OCI-LY1 (cell line): ENCODE results near the gene FGD3.
"Not testable (repeated sequence)": the region's sequence is repeated elsewhere in the genome, so short reads cannot be mapped to it uniquely, and the experiment has no call there.

Experiments used
- H2AFZ ChIP-seq: fragments of 200-600 bp; sonication (generic), shearing (Covaris generic); 2 replicates; pipeline ENCODE4 v1.6.0; 2014; ENCODE audit warnings: antibody characterized with exemption, mild to moderate bottlenecking, low read length
- H3F3A ChIP-seq: fragments of 200-600 bp; sonication (generic), shearing (Covaris generic); 2 replicates; pipeline ENCODE4 v1.6.0; 2014; ENCODE audit warnings: mild to moderate bottlenecking, antibody characterized with exemption, low read length, moderate library complexity; ENCODE audit not compliant: insufficient read depth
- H3K27ac ChIP-seq: fragments of 200-600 bp; sonication (generic); 2 replicates; pipeline ENCODE4 v1.5.1; 2014; ENCODE audit warnings: low read length, mixed run types, mild to moderate bottlenecking, low read depth; ENCODE audit not compliant: poor library complexity, severe bottlenecking
- H3K27me3 ChIP-seq: fragments of 200-600 bp; sonication (generic); 2 replicates; pipeline ENCODE4 v1.6.0; 2014; ENCODE audit warnings: antibody characterized with exemption, mild to moderate bottlenecking, low read length, moderate library complexity; ENCODE audit not compliant: insufficient read depth
- H3K36me3 ChIP-seq: fragments of 200-600 bp; sonication (generic); 2 replicates; pipeline ENCODE4 v1.6.1; 2014; ENCODE audit warnings: mild to moderate bottlenecking, antibody characterized with exemption, low read length, moderate library complexity, mixed read lengths; ENCODE audit not compliant: insufficient read depth
- H3K4me1 ChIP-seq: fragments of 200-600 bp; sonication (generic); 2 replicates; pipeline ENCODE4 v1.5.1; 2014; ENCODE audit warnings: mild to moderate bottlenecking, low read length, moderate library complexity; ENCODE audit not compliant: insufficient read depth, severe bottlenecking
- H3K4me2 ChIP-seq: fragments of 200-600 bp; sonication (generic), shearing (Covaris generic); 2 replicates; pipeline ENCODE4 v1.6.1; 2014; ENCODE audit warnings: low read length
- H3K4me3 ChIP-seq: fragments of 200-600 bp; sonication (generic); 2 replicates; pipeline ENCODE4 v1.5.1; 2014; ENCODE audit warnings: low read length, low read depth, mild to moderate bottlenecking, mixed read lengths; ENCODE audit not compliant: poor library complexity, severe bottlenecking
- H3K79me2 ChIP-seq: fragments of 200-600 bp; shearing (Covaris generic); 2 replicates; pipeline ENCODE4 v1.6.1; 2016; ENCODE audit warnings: mixed run types, low read length, mixed read lengths; ENCODE audit not compliant: insufficient read depth
- H3K9ac ChIP-seq: fragments of 200-600 bp; sonication (generic), shearing (Covaris generic); 2 replicates; pipeline ENCODE4 v1.6.1; 2014; ENCODE audit warnings: mild to moderate bottlenecking, low read length, mixed read lengths
- H3K9me2 ChIP-seq: fragments of 200-600 bp; sonication (generic), shearing (Covaris generic); 2 replicates; pipeline ENCODE4 v1.6.1; 2014; ENCODE audit warnings: low read depth, mild to moderate bottlenecking, low read length, mixed read lengths
- H3K9me3 ChIP-seq: fragments of 200-600 bp; shearing (Covaris generic); 2 replicates; pipeline ENCODE4 v1.6.1; 2014; ENCODE audit warnings: low read length, mixed read lengths
- H4K20me1 ChIP-seq: fragments of 200-600 bp; sonication (generic), shearing (Covaris generic); 2 replicates; pipeline ENCODE4 v1.6.0; 2016; ENCODE audit warnings: mild to moderate bottlenecking, low read length; ENCODE audit not compliant: insufficient read depth
- CTCF ChIP-seq: fragments of 200-600 bp; sonication (generic), shearing (Covaris generic); IDR thresholded peaks from 2 replicates; pipeline ENCODE4 v1.5.1; 2017; ENCODE audit warnings: mild to moderate bottlenecking, antibody characterized with exemption, low read length, moderate library complexity, mixed read lengths
- EZH2 ChIP-seq: fragments of 200-600 bp; sonication (generic), shearing (Covaris generic); IDR thresholded peaks from 2 replicates; pipeline ENCODE4 v1.8.0; 2017; ENCODE audit warnings: borderline replicate concordance, mixed run types, mild to moderate bottlenecking, antibody characterized with exemption, low read length, moderate library complexity, mixed read lengths

FGD3 gene

GRCh38 chr9:93012963-93013855, 65.9 kb downstream of the FGD3 start:
- Histone ChIP-seq H2AFZ (no peak overlapping the region), H3K9me2 (no peaks in the 10 kb centered on the region), H4K20me1 (no peaks in the 10 kb centered on the region), H3K27ac (no peak overlapping the region), H3K27me3 (no peaks in the 10 kb centered on the region), H3K79me2 (no peaks in the 10 kb centered on the region), H3K4me2 (no peak overlapping the region), H3K9me3 (no peaks in the 10 kb centered on the region), H3K9ac (no peak overlapping the region), H3K36me3 (peaks cover 59% of the 10 kb centered on the region), H3F3A (no peaks in the 10 kb centered on the region), H3K4me3 (no peak overlapping the region), H3K4me1 (no peaks in the 10 kb centered on the region)
- TF ChIP-seq CTCF = no peak
- TF ChIP-seq EZH2 = no peak

GRCh38 chr9:93013856-93014582, 66.7 kb downstream of the FGD3 start:
- H3K4me1 ChIP-seq = no peaks in the 10 kb centered on the region
- H3K9me2 ChIP-seq = no peaks in the 10 kb centered on the region
- no peak overlapping the region for H3K9ac ChIP-seq
- H3K9me3 ChIP-seq = no peaks in the 10 kb centered on the region
- no peak overlapping the region for H3K4me3 ChIP-seq
- H4K20me1 ChIP-seq = no peaks in the 10 kb centered on the region
- H2AFZ ChIP-seq = no peak overlapping the region
- peaks cover 60% of the 10 kb centered on the region for H3K36me3 ChIP-seq
- TF ChIP-seq CTCF (no peak), EZH2 (no peak)
- no peak overlapping the region for H3K4me2 ChIP-seq
- no peaks in the 10 kb centered on the region for H3K79me2 ChIP-seq
- H3K27me3 ChIP-seq = no peaks in the 10 kb centered on the region
- no peaks in the 10 kb centered on the region for H3F3A ChIP-seq
- no peak overlapping the region for H3K27ac ChIP-seq

- not testable (repeated sequence) for H3K9me3 ChIP-seq, H3K4me2 ChIP-seq, H3K79me2 ChIP-seq, H4K20me1 ChIP-seq, H3K4me1 ChIP-seq, H3K27ac ChIP-seq, H2AFZ ChIP-seq, H3K4me3 ChIP-seq, H3K9ac ChIP-seq, H3K9me2 ChIP-seq, H3F3A ChIP-seq, H3K27me3 ChIP-seq
- peaks cover 61% of the 10 kb centered on the region for H3K36me3 ChIP-seq
These were observed 67.9 kb downstream of the FGD3 start for GRCh38 chr9:93015190-93015589.
